HEK293T (cell line): ENCODE results near the gene MT1M.

ENCODE experiments used
- ARNT ChIP-seq: fragments of 450-650 bp; IDR thresholded peaks from 2 replicates; pipeline ENCODE4 v1.6.1; 2017; ENCODE audit warnings: mild to moderate bottlenecking
- BHLHE40 ChIP-seq: fragments of 450-650 bp; IDR thresholded peaks from 2 replicates; pipeline ENCODE4 v1.6.1; 2016; ENCODE audit warnings: mild to moderate bottlenecking, moderate library complexity, borderline replicate concordance
- CTBP1 ChIP-seq: fragments of 450-650 bp; IDR thresholded peaks from 2 replicates; pipeline ENCODE4 v1.6.1; 2016; ENCODE audit warnings: borderline replicate concordance
- ELF4 ChIP-seq: fragments of 450-650 bp; IDR thresholded peaks from 2 replicates; pipeline ENCODE4 v1.6.1; 2017; ENCODE audit warnings: antibody characterized with exemption
- FOXM1 ChIP-seq: fragments of 450-650 bp; IDR thresholded peaks from 2 replicates; pipeline ENCODE4 v1.6.1; 2017; ENCODE audit warnings: mild to moderate bottlenecking, borderline replicate concordance
- HDGF ChIP-seq: fragments of 450-650 bp; IDR thresholded peaks from 2 replicates; pipeline ENCODE4 v1.6.1; 2017; ENCODE audit warnings: antibody characterized with exemption, borderline replicate concordance
- L3MBTL2 ChIP-seq: fragments of 450-650 bp; conservative IDR thresholded peaks from 2 replicates; pipeline ENCODE4 v1.6.1; 2016; ENCODE audit warnings: mild to moderate bottlenecking
- LEF1 ChIP-seq: fragments of 450-650 bp; IDR thresholded peaks from 2 replicates; pipeline ENCODE4 v1.6.1; 2017; ENCODE audit warnings: mild to moderate bottlenecking, borderline replicate concordance
- NFRKB ChIP-seq: fragments of 450-650 bp; IDR thresholded peaks from 2 replicates; pipeline ENCODE4 v1.6.1; 2016; ENCODE audit warnings: mild to moderate bottlenecking, moderate library complexity
- SP1 ChIP-seq: fragments of 450-650 bp; IDR thresholded peaks from 2 replicates; pipeline ENCODE4 v1.6.1; 2017
- SUZ12 ChIP-seq: fragments of 450-650 bp; IDR thresholded peaks from 2 replicates; pipeline ENCODE4 v1.6.1; 2016; ENCODE audit warnings: mild to moderate bottlenecking
- TARDBP ChIP-seq: fragments of 450-650 bp; IDR thresholded peaks from 2 replicates; pipeline ENCODE4 v1.6.1; 2016
- TF ChIP-seq, protein P1 (sequence below): fragments of 450-650 bp; IDR thresholded peaks from 2 replicates; pipeline ENCODE4 v1.6.1; 2016

DNA sequence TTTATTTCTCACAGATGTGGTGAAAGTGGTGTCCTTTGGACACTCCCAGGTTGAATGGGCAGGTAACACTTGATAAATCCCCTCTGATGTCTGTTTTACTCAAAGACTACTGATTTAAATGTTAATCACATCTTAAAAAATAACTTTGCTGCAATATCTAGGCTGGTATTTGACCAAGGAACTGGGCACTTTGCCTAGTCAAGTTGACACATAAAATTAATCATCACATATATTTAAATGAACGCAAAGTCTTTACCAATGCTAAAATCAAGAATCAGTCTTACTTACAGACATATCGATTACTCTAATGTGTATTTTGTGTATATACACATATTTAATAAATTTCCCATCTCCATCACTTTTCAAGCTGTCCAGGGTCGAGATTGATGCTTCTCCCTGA lies 17.1 kb upstream of the MT1M start:
- TF ChIP-seq FOXM1 = no peak
- TF ChIP-seq NFRKB = no peak
- no peak for TF ChIP-seq TARDBP
- TF ChIP-seq SP1 = no peak
- no peak for TF ChIP-seq HDGF
- TF ChIP-seq BHLHE40 = no peak
- no peak for TF ChIP-seq L3MBTL2
- no peak for TF ChIP-seq ELF4
- TF ChIP-seq CTBP1 = no peak
- no peak for TF ChIP-seq ARNT
- TF ChIP-seq LEF1 = no peak
- TF ChIP-seq SUZ12 = no peak
- TF ChIP-seq, protein P1, sequence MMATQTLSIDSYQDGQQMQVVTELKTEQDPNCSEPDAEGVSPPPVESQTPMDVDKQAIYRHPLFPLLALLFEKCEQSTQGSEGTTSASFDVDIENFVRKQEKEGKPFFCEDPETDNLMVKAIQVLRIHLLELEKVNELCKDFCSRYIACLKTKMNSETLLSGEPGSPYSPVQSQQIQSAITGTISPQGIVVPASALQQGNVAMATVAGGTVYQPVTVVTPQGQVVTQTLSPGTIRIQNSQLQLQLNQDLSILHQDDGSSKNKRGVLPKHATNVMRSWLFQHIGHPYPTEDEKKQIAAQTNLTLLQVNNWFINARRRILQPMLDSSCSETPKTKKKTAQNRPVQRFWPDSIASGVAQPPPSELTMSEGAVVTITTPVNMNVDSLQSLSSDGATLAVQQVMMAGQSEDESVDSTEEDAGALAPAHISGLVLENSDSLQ = no peak
